ENCODE data around the gene AK9. TPM values are rescaled to one million over a fixed set of nuclear protein-coding genes. Genes with fewer than 3 reads are reported as not detected.

The AK9 gene
- total and polyA plus RNA-seq, 10 of the 15 experiments (the other 5 are each of a cell fraction or from before 2014, with no cell fraction given): 2.1 to 7.4 (median 4.2) TPM

GRCh38 chr6:109714611-109715010 is 23.6 kb upstream of the AK9 start:
- ATAC-seq (no peak), DNase-seq (ENCODE audit: low read depth, low spot score) (no peak), FAIRE-seq (no peak)
- ChIA-PET CTCF (interaction anchor here (0.7 to 4.7 kb wide), 4 partner anchors 9 to 324 kb away, joined by 3 to 24 read pairs (median 14); no protein-coding TSS in a partner anchor), SMC1A (ENCODE audit: uncharacterized antibody, unreplicated experiment) (interaction anchor here (1.6 to 4.0 kb wide), 2 partner anchors 325 to 675 kb away, joined by 7 to 20 read pairs; no protein-coding TSS in a partner anchor), POLR2A (interaction anchor here (0.6 kb wide), 1 partner anchor 202 kb away, joined by 3 read pairs; no protein-coding TSS in a partner anchor), RAD21 (ENCODE audit: unreplicated experiment) (interaction anchor here (0.6 to 2.8 kb wide), 2 partner anchors 88 to 325 kb away, joined by 3 to 15 read pairs; no protein-coding TSS in a partner anchor)
- Histone ChIP-seq H4K20me1 (ENCODE audit: control insufficient read depth, insufficient read depth) (no peaks in the 10 kb centered on the region), H3K9me3 (replicated peaks; ENCODE audit: control insufficient read depth, insufficient read depth, low read length) (no peaks in the 10 kb centered on the region; the same call in 2 of the 3 replicates), H3K9ac (ENCODE audit: control insufficient read depth, insufficient read depth, low read length) (no peak overlapping the region), H2AFZ (ENCODE audit: control insufficient read depth, low read depth, low read length) (no peak overlapping the region), H3K4me1 (ENCODE audit: control insufficient read depth, insufficient read depth, low read length) (no peaks in the 10 kb centered on the region), H3K4me2 (ENCODE audit: control insufficient read depth, insufficient read depth) (no peak overlapping the region), H3K4me3 (no peak overlapping the region), H3K27ac (ENCODE audit: control insufficient read depth, insufficient read depth) (no peak overlapping the region), H3K79me2 (ENCODE audit: control insufficient read depth, insufficient read depth, low read length) (no peaks in the 10 kb centered on the region), H3K27me3 (replicated peaks in 1 of 2; ENCODE audit: control insufficient read depth in 2 of 2, insufficient read depth in 2 of 2, low read length in 1 of 2) (no peaks in the 10 kb centered on the region), H3K36me3 (ENCODE audit: control insufficient read depth in 2 of 2, insufficient read depth in 2 of 2, low read length in 1 of 2) (peaks cover 0 to 1% of the 10 kb centered on the region in 2 experiments; a peak in 2 of 4 replicates)
- in situ Hi-C loops (cut with MboI): no loop called here
- no peak for TF ChIP-seq ATF7 (IDR thresholded peaks at IDR 0.05; ENCODE audit: low read depth)
- no peak for TF ChIP-seq RAD21 (IDR thresholded peaks at IDR 0.05; ENCODE audit: insufficient read depth, low read depth, low read length)
- no peak for TF ChIP-seq SUZ12 (IDR thresholded peaks at IDR 0.05; ENCODE audit: unreplicated experiment)
- TF ChIP-seq ZSCAN29 (IDR thresholded peaks at IDR 0.05): no peak
- TF ChIP-seq, protein P1, sequence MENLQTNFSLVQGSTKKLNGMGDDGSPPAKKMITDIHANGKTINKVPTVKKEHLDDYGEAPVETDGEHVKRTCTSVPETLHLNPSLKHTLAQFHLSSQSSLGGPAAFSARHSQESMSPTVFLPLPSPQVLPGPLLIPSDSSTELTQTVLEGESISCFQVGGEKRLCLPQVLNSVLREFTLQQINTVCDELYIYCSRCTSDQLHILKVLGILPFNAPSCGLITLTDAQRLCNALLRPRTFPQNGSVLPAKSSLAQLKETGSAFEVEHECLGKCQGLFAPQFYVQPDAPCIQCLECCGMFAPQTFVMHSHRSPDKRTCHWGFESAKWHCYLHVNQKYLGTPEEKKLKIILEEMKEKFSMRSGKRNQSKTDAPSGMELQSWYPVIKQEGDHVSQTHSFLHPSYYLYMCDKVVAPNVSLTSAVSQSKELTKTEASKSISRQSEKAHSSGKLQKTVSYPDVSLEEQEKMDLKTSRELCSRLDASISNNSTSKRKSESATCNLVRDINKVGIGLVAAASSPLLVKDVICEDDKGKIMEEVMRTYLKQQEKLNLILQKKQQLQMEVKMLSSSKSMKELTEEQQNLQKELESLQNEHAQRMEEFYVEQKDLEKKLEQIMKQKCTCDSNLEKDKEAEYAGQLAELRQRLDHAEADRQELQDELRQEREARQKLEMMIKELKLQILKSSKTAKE (IDR thresholded peaks at IDR 0.05; ENCODE audit: low read depth, poor library complexity, severe bottlenecking): no peak
- no peak for TF ChIP-seq IKZF1 (conservative IDR thresholded peaks at IDR 0.05)
- no peak for TF ChIP-seq HCFC1 (IDR thresholded peaks at IDR 0.05; ENCODE audit: low read length)
- TF ChIP-seq SMC3 (IDR thresholded peaks at IDR 0.05; ENCODE audit: borderline replicate concordance, low read length): no peak
- TF ChIP-seq GABPA (IDR thresholded peaks at IDR 0.05; ENCODE audit: low read depth): no peak
- no peak for TF ChIP-seq JUND (IDR thresholded peaks at IDR 0.05; ENCODE audit: low read depth, low read length)
- TF ChIP-seq NKRF (conservative IDR thresholded peaks at IDR 0.05): no peak
- BruUV-seq (replicated peaks): no TSS peak
- WGBS (ENCODE audit: insufficient coverage, insufficient replicate concordance, low lambda C conversion rate, missing lambda C conversion rate): 100% methylated on average over 1 of the region's 1 CpG
- intact Hi-C loops (cut with micrococcal nuclease; ENCODE audit: unreplicated experiment): no loop called here

All from GM12878 (cell line).